ENCODE measurements around the gene SGMS2. TPM values are rescaled to one million over a fixed set of nuclear protein-coding genes. Genes with fewer than 3 reads are reported as not detected.

Gene SGMS2
- total and polyA plus RNA-seq, 9 of the 15 experiments (the other 6 are each of a cell fraction or from before 2014, with no cell fraction given): 0.07 to 0.25 (median 0.11) TPM; not detected in 5

- TF ChIP-seq IRF1 (CRISPR knock-in tag; IDR thresholded peaks at IDR 0.05; ENCODE audit: borderline replicate concordance) (no peak), ZNF407 (IDR thresholded peaks at IDR 0.05; ENCODE audit: low read depth) (no peak), E2F5 (CRISPR knock-in tag; IDR thresholded peaks at IDR 0.05) (no peak), PHB (CRISPR knock-in tag; IDR thresholded peaks at IDR 0.05) (no peak)
These were observed 126.2 kb downstream of the SGMS2 start (continued) for GRCh38 chr4:107950746-107951540.
